Tibial nerve (tissue), 4 donors: ENCODE data around the gene ZBTB20. TPM values are rescaled to one million over a fixed set of nuclear protein-coding genes. Genes with fewer than 3 reads are reported as not detected.

Experiments used
- DNase-seq, 2 donors: peaks; one replicate each; pipeline ENCODE4 v3.0.0-alpha.2; 2019; ENCODE audit warnings: low spot score in 2 of 2
- H3K27ac ChIP-seq, 4 donors: fragments of 200-600 bp; sonication (generic) in 3 of 4; one replicate each; pipeline ENCODE4 v1.5.1; 2017 to 2019; ENCODE audit warnings: mild to moderate bottlenecking in 1 of 4
- H3K27me3 ChIP-seq, 2 donors: fragments of 200-600 bp; sonication (generic) in 1 of 2; one replicate each; pipeline versions ENCODE4 v1.5.1 to v1.6.0; 2017 to 2019
- H3K36me3 ChIP-seq, 3 donors: fragments of 200-600 bp; sonication (generic); one replicate each; pipeline ENCODE4 v1.5.1; 2018 to 2019
- H3K4me1 ChIP-seq, 4 donors: fragments of 200-600 bp; sonication (generic) in 3 of 4; one replicate each; pipeline ENCODE4 v1.5.1; 2017 to 2019
- H3K4me3 ChIP-seq, 4 donors: fragments of 200-600 bp; sonication (generic) in 3 of 4; one replicate each; pipeline ENCODE4 v1.5.1; 2017 to 2019; ENCODE audit warnings: mild to moderate bottlenecking in 1 of 4, moderate library complexity in 1 of 4
- H3K9me3 ChIP-seq, 4 donors: fragments of 200-600 bp; sonication (generic) in 3 of 4; one replicate each; pipeline ENCODE4 v1.5.1; 2017 to 2019
- CTCF ChIP-seq, 5 experiments: fragments of 200-600 bp in 3 of 5; fragments of 450-650 bp in 2 of 5; sonication (generic) in 3 of 5; IDR thresholded peaks; one replicate each; pipeline ENCODE4 v1.5.1; 2016 to 2019; ENCODE audit warnings: antibody characterized with exemption in 5 of 5, mild to moderate bottlenecking in 3 of 5, moderate library complexity in 2 of 5
- EP300 ChIP-seq, 2 donors: sonication (generic); formaldehyde crosslinking; IDR thresholded peaks; one replicate each; pipeline ENCODE4 v1.6.1; 2017; ENCODE audit warnings: antibody characterized with exemption in 2 of 2, mild to moderate bottlenecking in 1 of 2
- POLR2A ChIP-seq, 2 donors: fragments of 450-650 bp; IDR thresholded peaks; one replicate each; pipeline ENCODE4 v1.6.1; 2017; ENCODE audit warnings: antibody characterized with exemption in 2 of 2, mild to moderate bottlenecking in 2 of 2, moderate library complexity in 2 of 2
- WGBS, 2 donors: methylation state at CpG; one replicate each; pipeline ENCODE4 v1.1.5; 2018; 5-methylcytosine and 5-hydroxymethylcytosine counted together
- total RNA-seq, 4 donors: library from RNA; depleted of rRNA; stranded (reverse); fragments of >200 nt; gene quantifications; one replicate each; pipeline ENCODE4 v1.1.0, GENCODE V29; 2016

Gene ZBTB20
- total RNA-seq, 4 donors from 2014 or later = 63.3 to 127 (median 102) TPM

- H3K4me1 ChIP-seq = peaks cover 0 to 20% (median 2%) of the 10 kb centered on the region in 4 donors
- no peak overlapping the region for H3K27ac ChIP-seq
- WGBS, 2 donors = 49 to 56% methylated on average over 2 of the region's 2 CpGs
- no peaks in the 10 kb centered on the region for H3K9me3 ChIP-seq
- no peaks in the 10 kb centered on the region for H3K27me3 ChIP-seq
- TF ChIP-seq POLR2A (IDR thresholded peaks at IDR 0.05) (no peak), EP300 (IDR thresholded peaks at IDR 0.05) (no peak), CTCF (IDR thresholded peaks at IDR 0.05) (no peak)
- no peak overlapping the region for H3K4me3 ChIP-seq
- no peak for DNase-seq
- no peaks in the 10 kb centered on the region for H3K36me3 ChIP-seq
Observed at GRCh38 chr3:114962189-114962588, 184.9 kb downstream of the ZBTB20 start.

GRCh38 chr3:114958930-114959329 lies 188.2 kb downstream of the ZBTB20 start:
- Histone ChIP-seq H3K4me3 (no peak overlapping the region), H3K27ac (no peak overlapping the region), H3K36me3 (peaks cover 0 to 23% (median 0%) of the 10 kb centered on the region in 3 donors), H3K4me1 (peaks cover 0 to 13% (median 2%) of the 10 kb centered on the region in 4 donors), H3K9me3 (peaks cover 0 to 15% (median 3%) of the 10 kb centered on the region in 4 donors), H3K27me3 (no peaks in the 10 kb centered on the region)
- DNase-seq = no peak
- TF ChIP-seq CTCF (IDR thresholded peaks at IDR 0.05) (no peak), EP300 (IDR thresholded peaks at IDR 0.05) (no peak), POLR2A (IDR thresholded peaks at IDR 0.05) (no peak)

GRCh38 chr3:114953800-114954199 lies 193.3 kb downstream of the ZBTB20 start:
- TF ChIP-seq EP300 (IDR thresholded peaks at IDR 0.05) = no peak
- TF ChIP-seq CTCF (IDR thresholded peaks at IDR 0.05) = no peak
- TF ChIP-seq POLR2A (IDR thresholded peaks at IDR 0.05) = no peak
- H3K27me3 ChIP-seq = no peaks in the 10 kb centered on the region
- DNase-seq = no peak
- no peaks in the 10 kb centered on the region for H3K4me1 ChIP-seq
- 94 to 98% methylated on average over 1 of the region's 1 CpG for WGBS, 2 donors
- H3K36me3 ChIP-seq = peaks cover 0 to 38% (median 0%) of the 10 kb centered on the region in 3 donors
- H3K9me3 ChIP-seq = peaks cover 0 to 36% (median 11%) of the 10 kb centered on the region in 4 donors
- H3K4me3 ChIP-seq = no peak overlapping the region
- H3K27ac ChIP-seq = no peak overlapping the region

GRCh38 chr3:114953215-114953799 lies 193.8 kb downstream of the ZBTB20 start:
- no peak for DNase-seq
- no peaks in the 10 kb centered on the region for H3K4me1 ChIP-seq
- no peak overlapping the region for H3K4me3 ChIP-seq
- H3K9me3 ChIP-seq = peaks cover 0 to 36% (median 11%) of the 10 kb centered on the region in 4 donors
- H3K36me3 ChIP-seq = peaks cover 0 to 38% (median 0%) of the 10 kb centered on the region in 3 donors
- no peaks in the 10 kb centered on the region for H3K27me3 ChIP-seq
- no peak overlapping the region for H3K27ac ChIP-seq
- TF ChIP-seq CTCF (IDR thresholded peaks at IDR 0.05) (no peak), POLR2A (IDR thresholded peaks at IDR 0.05) (no peak), EP300 (IDR thresholded peaks at IDR 0.05) (no peak)
- WGBS, 2 donors = 65% methylated on average over 3 of the region's 3 CpGs

GRCh38 chr3:114942773-114943172 lies 204.3 kb downstream of the ZBTB20 start:
- Histone ChIP-seq H3K27ac (no peak overlapping the region), H3K4me1 (peaks cover 0 to 3% (median 0%) of the 10 kb centered on the region in 4 donors), H3K9me3 (peaks cover 0 to 10% (median 2%) of the 10 kb centered on the region in 4 donors), H3K27me3 (no peaks in the 10 kb centered on the region), H3K4me3 (no peak overlapping the region), H3K36me3 (peaks cover 0 to 5% (median 0%) of the 10 kb centered on the region in 3 donors)
- TF ChIP-seq EP300 (IDR thresholded peaks at IDR 0.05) (no peak), CTCF (IDR thresholded peaks at IDR 0.05) (no peak), POLR2A (IDR thresholded peaks at IDR 0.05) (no peak)
- no peak for DNase-seq
- 90 to 93% methylated on average over 2 of the region's 2 CpGs for WGBS, 2 donors
